Liver (tissue), 3 donors: ENCODE results near the gene ARHGEF2.

ENCODE experiments used
- CTCF ChIP-seq: fragments of 150-350 bp; IDR thresholded peaks from 2 replicates; pipeline ENCODE4 v1.5.1; 2017; ENCODE audit warnings: improper control_type of control experiment, low read depth, low read length; ENCODE audit not compliant: missing input control
- JUND ChIP-seq, 2 donors: IDR thresholded peaks; 2 replicates each; pipeline ENCODE4 v1.6.1; 2016; ENCODE audit warnings: antibody characterized with exemption in 2 of 2
- MAX ChIP-seq: IDR thresholded peaks from 2 replicates; pipeline ENCODE4 v1.6.1; 2016; ENCODE audit warnings: antibody characterized with exemption
- TAF1 ChIP-seq: conservative IDR thresholded peaks from 2 replicates; pipeline ENCODE4 v1.6.1; 2016; ENCODE audit warnings: antibody characterized with exemption, mild to moderate bottlenecking
- donor health status: healthy.
- donor health status: healthy.

- TF ChIP-seq TAF1 (no peak), CTCF (no peak), MAX (no peak), JUND (IDR thresholded peaks at IDR 0.05) (no peak)
Measured at GRCh38 chr1:155964193-155964592, 14.2 kb downstream of the ARHGEF2 start.
